SK-N-MC (cell line): ENCODE results near the gene NAGPA.

Experiments used
- EZH2 ChIP-seq: fragments of 200-600 bp; sonication (generic); IDR thresholded peaks from one replicate; pipeline ENCODE4 v1.6.1; 2017; ENCODE audit warnings: antibody characterized with exemption
- POLR2AphosphoS5 ChIP-seq: IDR thresholded peaks from 2 replicates; pipeline ENCODE4 v1.6.1; 2012; ENCODE audit warnings: mild to moderate bottlenecking, low read depth, low read length, borderline replicate concordance

GRCh38 chr16:5036228-5037156 is 2.8 kb upstream of the NAGPA start:
- TF ChIP-seq POLR2AphosphoS5 (no peak), EZH2 (no peak)
